Mesenchymal stem cell (in vitro differentiated cells and primary cell): Measurements from ENCODE around the gene EDC3.

Source experiments
- DNase-seq: peaks from one replicate; pipeline ENCODE4 v3.0.0-alpha.2; 2013
- H2AFZ ChIP-seq: one replicate; pipeline ENCODE4 v1.6.1; 2013; ENCODE audit warnings: low read depth, mild to moderate bottlenecking, control low read depth, inconsistent platforms, low read length, moderate library complexity
- H2AK5ac ChIP-seq: 2 replicates; pipeline ENCODE4 v1.6.1; 2013; ENCODE audit warnings: low read length, moderate library complexity, mild to moderate bottlenecking, inconsistent platforms; ENCODE audit not compliant: severe bottlenecking
- H2BK120ac ChIP-seq: one replicate; pipeline ENCODE4 v1.6.1; 2013; ENCODE audit warnings: low read depth, mild to moderate bottlenecking, inconsistent platforms, low read length, moderate library complexity
- H2BK12ac ChIP-seq, 2 experiments: one replicate each; pipeline ENCODE4 v1.6.1; 2013; ENCODE audit warnings: inconsistent platforms in 2 of 2, low read length in 2 of 2, mild to moderate bottlenecking in 2 of 2, moderate library complexity in 2 of 2, control low read depth in 1 of 2
- H2BK15ac ChIP-seq: one replicate; pipeline ENCODE4 v1.6.1; 2013; ENCODE audit warnings: mild to moderate bottlenecking, low read depth, inconsistent platforms; ENCODE audit not compliant: poor library complexity, severe bottlenecking
- H2BK5ac ChIP-seq: 2 replicates; pipeline ENCODE4 v1.6.1; 2013; ENCODE audit warnings: low read depth, mild to moderate bottlenecking, low read length, control low read depth, inconsistent platforms; ENCODE audit not compliant: poor library complexity, severe bottlenecking
- H3K14ac ChIP-seq, 2 experiments: one replicate each; pipeline ENCODE4 v1.6.1; 2013; ENCODE audit warnings: inconsistent platforms in 2 of 2, low read length in 2 of 2, control low read depth in 1 of 2, mild to moderate bottlenecking in 1 of 2, moderate library complexity in 1 of 2
- H3K18ac ChIP-seq, 2 experiments: one replicate each; pipeline ENCODE4 v1.6.1; 2013; ENCODE audit warnings: inconsistent platforms in 2 of 2, low read length in 2 of 2, control low read depth in 1 of 2, low read depth in 1 of 2, mild to moderate bottlenecking in 1 of 2
- H3K23ac ChIP-seq, 2 experiments: one replicate each; pipeline ENCODE4 v1.6.1; 2013; ENCODE audit warnings: inconsistent platforms in 2 of 2, low read length in 2 of 2, mild to moderate bottlenecking in 2 of 2, moderate library complexity in 2 of 2, control low read depth in 1 of 2
- H3K27ac ChIP-seq: 2 replicates; pipeline ENCODE4 v1.5.1; 2013; ENCODE audit warnings: mild to moderate bottlenecking, moderate library complexity, low read length, control low read depth, inconsistent platforms; ENCODE audit not compliant: poor library complexity, severe bottlenecking
- H3K27me3 ChIP-seq, 2 experiments: 2 replicates each; pipeline versions ENCODE4 v1.6.1 to v1.7.0; 2013; ENCODE audit warnings: low read length in 2 of 2, mild to moderate bottlenecking in 2 of 2, moderate library complexity in 2 of 2, control low read depth in 1 of 2, inconsistent platforms in 1 of 2; ENCODE audit not compliant: control insufficient read depth in 1 of 2, insufficient read depth in 1 of 2
- H3K36me3 ChIP-seq, 2 experiments: 2 replicates each; pipeline versions ENCODE4 v1.6.1 to v1.7.0; 2013; ENCODE audit warnings: low read length in 2 of 2, control low read depth in 1 of 2, inconsistent platforms in 1 of 2, low read depth in 1 of 2, mild to moderate bottlenecking in 1 of 2; ENCODE audit not compliant: insufficient read depth in 2 of 2, control insufficient read depth in 1 of 2
- H3K4ac ChIP-seq, 2 experiments: one replicate each; pipeline ENCODE4 v1.6.1; 2013; ENCODE audit warnings: inconsistent platforms in 2 of 2, low read length in 2 of 2, mild to moderate bottlenecking in 2 of 2, moderate library complexity in 2 of 2, control low read depth in 1 of 2, low read depth in 1 of 2
- H3K4me1 ChIP-seq: 2 replicates; pipeline ENCODE4 v1.6.1; 2013; ENCODE audit warnings: low read depth, low read length, control low read depth; ENCODE audit not compliant: control insufficient read depth, insufficient read depth
- H3K4me2 ChIP-seq: 2 replicates; pipeline ENCODE4 v1.6.1; 2013; ENCODE audit warnings: low read length, mild to moderate bottlenecking, inconsistent platforms; ENCODE audit not compliant: poor library complexity, severe bottlenecking
- H3K4me3 ChIP-seq, 2 experiments: 2 replicates each; pipeline versions ENCODE4 v1.5.1 to v1.7.0; 2013; ENCODE audit warnings: low read length in 2 of 2, mild to moderate bottlenecking in 2 of 2, control low read depth in 1 of 2, low read depth in 1 of 2; ENCODE audit not compliant: insufficient read depth in 1 of 2
- H3K79me1 ChIP-seq: replicated peaks from 2 replicates; pipeline ENCODE4 v1.6.1; 2013; ENCODE audit warnings: mild to moderate bottlenecking, control low read depth, low read length, inconsistent platforms; ENCODE audit not compliant: poor library complexity, severe bottlenecking
- H3K9ac ChIP-seq: 2 replicates; pipeline ENCODE4 v1.7.0; 2013; ENCODE audit warnings: mild to moderate bottlenecking, low read length, moderate library complexity
- H3K9me3 ChIP-seq: 2 replicates; pipeline ENCODE4 v1.7.0; 2013; ENCODE audit warnings: mild to moderate bottlenecking, low read length; ENCODE audit not compliant: control insufficient read depth
- H4K8ac ChIP-seq: one replicate; pipeline ENCODE4 v1.6.1; 2013; ENCODE audit warnings: inconsistent platforms, mild to moderate bottlenecking, low read length, moderate library complexity
- H4K91ac ChIP-seq: one replicate; pipeline ENCODE4 v1.6.1; 2013; ENCODE audit warnings: mild to moderate bottlenecking, low read length, inconsistent platforms
- WGBS: methylation state at CpG from one replicate; pipeline ENCODE4 v1.1.7; 2013; ENCODE audit warnings: mixed read lengths; 5-methylcytosine and 5-hydroxymethylcytosine counted together

Gene EDC3

GRCh38 chr15:74584204-74584603, 111.6 kb downstream of the EDC3 start:
- Histone ChIP-seq H4K8ac (no peak overlapping the region), H3K4ac (no peak overlapping the region), H3K4me3 (no peak overlapping the region), H3K27ac (no peak overlapping the region), H3K27me3 (no peaks in the 10 kb centered on the region), H2BK120ac (no peak overlapping the region), H3K9me3 (no peaks in the 10 kb centered on the region), H2AFZ (no peak overlapping the region), H3K79me1 (peaks cover 3% of the 10 kb centered on the region), H4K91ac (no peak overlapping the region), H3K23ac (no peak overlapping the region), H3K4me2 (no peak overlapping the region), H3K9ac (no peak overlapping the region), H2AK5ac (no peak overlapping the region), H2BK5ac (no peak overlapping the region), H3K36me3 (peaks cover 7 to 16% of the 10 kb centered on the region in 2 experiments), H3K18ac (no peak overlapping the region), H2BK12ac (no peak overlapping the region), H2BK15ac (no peak overlapping the region), H3K4me1 (peaks cover 6% of the 10 kb centered on the region), H3K14ac (no peak overlapping the region)
- DNase-seq = no peak
- 60% methylated on average over 2 of the region's 2 CpGs for WGBS
